Stimulated activated CD8-positive, alpha-beta memory T cell treated with anti-CD3 and anti-CD28 coated beads, Interleukin-15, amount 100 ng/mL, for 24 hours (primary cell): ENCODE measurements around the gene NSMF.

Source experiments
- DNase-seq: peaks from one replicate; pipeline ENCODE4 v3.0.0-alpha.2; 2020; ENCODE audit warnings: low read depth

The NSMF gene

GRCh38 chr9:137429974-137430722, 29.0 kb downstream of the NSMF start:
- no peak for DNase-seq

- DNase-seq: no peak
These were observed 29.6 kb downstream of the NSMF start for GRCh38 chr9:137429546-137429890.

- DNase-seq: no peak
These were observed 30.1 kb downstream of the NSMF start for GRCh38 chr9:137428841-137429545.

GRCh38 chr9:137428311-137428630, 30.9 kb downstream of the NSMF start:
- DNase-seq: no peak

- DNase-seq: no peak
These were observed 31.5 kb downstream of the NSMF start for GRCh38 chr9:137427454-137428310.

GRCh38 chr9:137426018-137426681, 33.0 kb downstream of the NSMF start:
- DNase-seq: no peak

GRCh38 chr9:137423514-137424291, 35.4 kb downstream of the NSMF start:
- DNase-seq: no peak

- DNase-seq: peak; percentile 95
These were observed 36.3 kb downstream of the NSMF start, which contains the start of the genes EXD3 and NOXA1 for GRCh38 chr9:137422604-137423513. Gene EXD3, minus strand, starts transcription at chr9:137423162. Its CDS starts 27,805 bp downstream, at chr9:137395357. Gene NOXA1, plus strand, starts transcription at chr9:137423393. Its CDS starts 137 bp downstream, at chr9:137423530.

- DNase-seq: no peak
These were observed 37.1 kb downstream of the NSMF start for GRCh38 chr9:137421838-137422603.

GRCh38 chr9:137417161-137418021, 41.7 kb downstream of the NSMF start:
- DNase-seq: no peak

GRCh38 chr9:137416563-137417151, 42.5 kb downstream of the NSMF start:
- DNase-seq: no peak

GRCh38 chr9:137416006-137416562, 43.0 kb downstream of the NSMF start:
- no peak for DNase-seq

GRCh38 chr9:137415451-137415850, 43.7 kb downstream of the NSMF start:
- DNase-seq: no peak

- DNase-seq: no peak
These were observed 46.7 kb downstream of the NSMF start for GRCh38 chr9:137412431-137412830.

- no peak for DNase-seq
These were observed 47.3 kb downstream of the NSMF start for GRCh38 chr9:137411645-137412380.

GRCh38 chr9:137411260-137411644, 47.9 kb downstream of the NSMF start:
- DNase-seq: no peak

- no peak for DNase-seq
These were observed 48.3 kb downstream of the NSMF start for GRCh38 chr9:137410891-137411249.
